ENCODE measurements around the gene COQ8A.
"Not testable (repeated sequence)": the region's sequence is repeated elsewhere in the genome, so short reads cannot be mapped to it uniquely, and the experiment has no call there.

The COQ8A gene

DNA sequence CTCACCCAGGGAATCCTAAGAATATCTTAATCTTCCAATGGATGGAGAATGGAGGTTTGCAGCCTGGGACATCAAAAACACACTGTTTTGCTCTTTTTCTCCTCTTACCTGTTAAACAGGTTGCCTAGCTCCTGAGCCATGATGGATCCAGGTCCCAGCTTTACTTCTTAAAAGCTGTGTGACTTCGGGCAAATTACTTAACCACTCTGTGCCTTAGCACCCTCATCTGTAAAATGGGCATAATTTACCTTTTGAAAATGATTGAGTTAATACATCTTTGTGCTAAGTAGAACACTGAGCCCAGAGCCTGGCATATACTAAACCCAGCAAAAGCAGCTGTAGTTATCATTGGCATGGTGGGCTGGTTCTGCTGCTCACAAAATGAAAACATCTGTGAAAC lies 10.2 kb downstream of the COQ8A start:
- FAIRE-seq = no peak
- no peak for DNase-seq (ENCODE audit: extremely low spot score, insufficient read length, low read depth)

GRCh38 chr1:226950871-226951270 lies 10.8 kb downstream of the COQ8A start:
- DNase-seq (ENCODE audit: extremely low spot score, insufficient read length, low read depth) (no peak), FAIRE-seq (no peak)

- DNase-seq (ENCODE audit: extremely low spot score, insufficient read length, low read depth) (no peak), FAIRE-seq (no peak)
Measured at GRCh38 chr1:226951286-226952117, 11.4 kb downstream of the COQ8A start.

- FAIRE-seq = no peak
- no peak for DNase-seq (ENCODE audit: extremely low spot score, insufficient read length, low read depth)
Measured at GRCh38 chr1:226952118-226952441, 12.0 kb downstream of the COQ8A start.

- DNase-seq (ENCODE audit: extremely low spot score, insufficient read length, low read depth) (no peak), FAIRE-seq (no peak)
Measured at GRCh38 chr1:226953175-226953800, 13.2 kb downstream of the COQ8A start.

GRCh38 chr1:226954337-226954736 lies 14.2 kb downstream of the COQ8A start:
- FAIRE-seq (no peak), DNase-seq (ENCODE audit: extremely low spot score, insufficient read length, low read depth) (no peak)

DNA sequence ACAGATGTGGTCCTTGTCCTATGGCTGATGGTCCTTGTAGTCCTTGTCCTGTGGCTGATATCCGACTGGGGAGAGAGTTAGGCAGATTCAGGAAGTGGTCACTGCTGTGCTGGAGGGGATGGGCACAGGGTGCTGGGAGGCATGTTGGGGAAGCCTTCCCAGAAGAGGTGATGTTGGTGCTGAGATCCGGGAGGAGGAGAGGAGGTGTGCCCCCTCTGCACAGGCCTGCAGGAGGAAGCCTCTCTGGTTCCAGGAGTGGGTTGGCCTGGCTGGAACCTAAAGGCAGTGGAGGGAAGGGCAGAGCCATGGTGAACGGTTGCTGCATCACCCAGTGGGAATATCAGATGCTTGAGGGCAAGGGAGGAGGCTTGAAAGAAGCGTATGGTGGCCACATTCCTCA lies 14.7 kb downstream of the COQ8A start:
- DNase-seq (ENCODE audit: extremely low spot score, insufficient read length, low read depth) (no peak), FAIRE-seq (no peak)

DNA sequence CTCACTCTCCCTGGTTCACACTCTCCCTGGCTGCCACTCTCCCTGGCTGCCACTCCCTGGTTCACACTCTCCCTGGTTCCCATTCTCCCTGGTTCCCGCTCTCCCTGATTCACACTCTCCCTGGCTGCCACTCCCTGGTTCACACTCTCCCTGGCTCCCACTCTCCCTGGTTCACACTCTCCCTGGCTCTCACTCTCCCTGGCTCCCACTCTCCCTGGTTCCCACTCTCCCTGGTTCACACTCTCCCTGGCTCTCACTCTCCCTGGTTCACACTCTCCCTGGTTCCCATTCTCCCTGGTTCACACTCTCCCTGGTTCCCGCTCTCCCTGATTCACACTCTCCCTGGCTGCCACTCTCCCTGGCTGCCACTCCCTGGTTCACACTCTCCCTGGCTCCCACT lies 15.8 kb downstream of the COQ8A start:
- not testable (repeated sequence) for FAIRE-seq; DNase-seq (ENCODE audit: extremely low spot score, insufficient read length, low read depth)

DNA sequence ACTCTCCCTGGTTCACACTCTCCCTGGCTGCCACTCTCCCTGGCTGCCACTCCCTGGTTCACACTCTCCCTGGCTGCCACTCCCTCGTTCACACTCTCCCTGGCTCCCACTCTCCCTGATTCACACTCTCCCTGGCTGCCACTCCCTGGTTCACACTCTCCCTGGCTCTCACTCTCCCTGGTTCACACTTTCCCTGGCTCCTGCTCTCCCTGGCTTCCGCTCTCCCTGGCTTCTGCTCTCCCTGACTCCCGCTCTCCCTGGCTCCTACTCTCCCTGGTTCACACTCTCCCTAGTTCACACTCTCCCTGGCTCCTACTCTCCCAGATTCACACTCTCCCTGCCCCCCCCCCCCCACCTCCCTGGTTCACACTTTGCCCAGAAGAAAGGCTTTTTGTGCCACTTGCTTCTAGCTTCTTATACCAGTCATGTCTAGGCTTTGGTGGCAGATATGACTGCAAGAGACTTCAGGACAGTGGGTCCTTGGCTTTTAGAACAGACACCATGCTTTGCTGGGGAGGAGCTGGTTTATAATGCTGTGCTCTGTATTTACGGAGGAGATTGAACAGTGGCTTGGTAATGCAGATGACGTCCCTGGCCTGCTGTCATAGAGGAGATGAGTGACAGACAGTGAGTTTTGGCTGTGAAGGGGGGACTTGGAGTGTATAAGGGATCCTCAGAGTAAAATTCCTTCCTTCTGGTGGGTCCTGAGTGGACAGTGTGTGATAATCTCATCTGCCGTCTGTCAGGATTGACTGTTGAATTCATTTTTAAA lies 17.0 kb downstream of the COQ8A start:
- no peak for FAIRE-seq
- no peak for DNase-seq (ENCODE audit: extremely low spot score, insufficient read length, low read depth)

GRCh38 chr1:226957714-226958113 lies 17.6 kb downstream of the COQ8A start:
- no peak for FAIRE-seq
- no peak for DNase-seq (ENCODE audit: extremely low spot score, insufficient read length, low read depth)

DNA sequence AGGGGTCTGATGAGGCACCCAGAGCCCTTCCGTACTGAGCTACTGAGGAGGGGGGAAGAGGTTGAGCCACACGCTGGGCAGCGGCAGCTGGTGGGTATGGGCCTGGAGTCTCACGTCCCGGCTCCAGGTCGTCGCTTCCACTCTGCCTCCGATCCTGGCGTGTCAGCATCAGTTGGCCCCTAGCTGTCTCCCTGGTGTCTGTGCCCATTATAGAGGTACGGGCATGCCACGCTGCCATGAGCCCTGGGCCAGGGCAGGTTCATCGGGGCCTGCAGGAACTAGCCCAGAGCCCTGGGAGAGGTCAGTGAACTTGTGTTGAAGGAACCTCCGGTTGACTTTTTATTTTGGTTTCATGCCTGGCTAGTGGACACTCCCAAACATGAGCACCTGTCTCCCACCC lies 18.2 kb downstream of the COQ8A start:
- FAIRE-seq (no peak), DNase-seq (ENCODE audit: extremely low spot score, insufficient read length, low read depth) (no peak)

DNA sequence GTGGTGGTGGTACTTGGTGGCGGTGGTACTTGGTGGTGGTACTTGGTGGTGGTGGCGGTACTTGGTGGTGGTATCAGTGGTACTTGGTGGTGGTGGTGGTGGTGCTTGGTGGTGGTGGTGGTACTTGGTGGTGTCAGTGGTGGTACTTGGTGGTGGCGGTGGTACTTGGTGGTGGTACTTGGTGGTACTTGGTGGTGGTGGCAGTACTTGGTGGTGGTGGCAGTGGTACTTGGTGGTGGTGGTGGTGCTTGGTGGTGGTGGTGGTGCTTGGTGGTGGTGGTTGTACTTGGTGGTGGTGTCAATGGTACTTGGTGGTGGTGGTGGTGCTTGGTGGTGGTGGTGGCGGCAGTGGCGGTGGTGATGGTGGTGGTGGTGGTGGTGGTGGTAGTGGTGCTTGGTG lies 20.2 kb downstream of the COQ8A start:
- DNase-seq (ENCODE audit: extremely low spot score, insufficient read length, low read depth) (no peak), FAIRE-seq (no peak)

DNA sequence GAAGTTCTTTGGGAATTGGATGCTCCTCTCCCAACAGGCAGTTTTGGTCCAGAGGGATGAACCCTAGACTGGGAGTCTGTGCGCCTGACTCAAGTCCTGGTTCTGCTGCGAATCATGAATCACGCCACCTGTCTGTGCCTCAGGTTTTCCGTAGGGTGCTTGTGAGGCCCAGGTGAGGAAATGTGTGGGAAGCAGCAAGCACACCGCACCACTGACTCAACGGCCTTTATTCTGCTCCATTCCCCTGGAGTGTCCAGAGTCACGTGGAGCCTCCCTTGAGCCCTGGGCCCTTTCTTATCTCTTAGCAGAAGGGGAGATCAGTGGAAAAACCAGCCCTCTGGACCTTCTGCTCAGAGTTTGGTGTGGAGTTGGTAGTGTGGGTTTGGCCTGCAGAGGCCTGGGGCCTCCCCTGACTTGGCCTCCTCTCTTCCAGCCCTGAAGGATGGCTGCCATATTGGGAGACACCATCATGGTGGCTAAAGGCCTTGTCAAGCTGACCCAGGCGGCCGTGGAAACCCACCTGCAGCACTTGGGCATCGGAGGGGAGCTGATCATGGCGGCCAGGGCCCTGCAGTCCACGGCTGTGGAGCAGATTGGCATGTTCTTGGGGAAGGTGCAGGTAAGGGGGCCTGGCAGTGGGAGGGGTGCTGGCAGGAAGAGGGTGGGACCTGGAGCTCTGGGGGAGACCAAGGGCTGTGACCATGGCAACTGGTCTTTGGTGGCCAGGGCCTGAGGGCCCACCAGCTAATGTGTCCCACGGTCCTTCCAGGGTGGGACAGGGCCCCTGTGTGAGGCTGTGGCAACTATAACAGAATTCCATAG lies 21.1 kb downstream of the COQ8A start:
- FAIRE-seq (no peak), DNase-seq (ENCODE audit: extremely low spot score, insufficient read length, low read depth) (no peak)

GRCh38 chr1:226962421-226963391 lies 22.6 kb downstream of the COQ8A start:
- FAIRE-seq (no peak), DNase-seq (ENCODE audit: extremely low spot score, insufficient read length, low read depth) (no peak)

- FAIRE-seq (no peak), DNase-seq (ENCODE audit: extremely low spot score, insufficient read length, low read depth) (no peak)
Measured at GRCh38 chr1:226964068-226964425, 24.0 kb downstream of the COQ8A start.

GRCh38 chr1:226964611-226965486 lies 24.8 kb downstream of the COQ8A start:
- no peak for FAIRE-seq
- no peak for DNase-seq (ENCODE audit: extremely low spot score, insufficient read length, low read depth)

DNA sequence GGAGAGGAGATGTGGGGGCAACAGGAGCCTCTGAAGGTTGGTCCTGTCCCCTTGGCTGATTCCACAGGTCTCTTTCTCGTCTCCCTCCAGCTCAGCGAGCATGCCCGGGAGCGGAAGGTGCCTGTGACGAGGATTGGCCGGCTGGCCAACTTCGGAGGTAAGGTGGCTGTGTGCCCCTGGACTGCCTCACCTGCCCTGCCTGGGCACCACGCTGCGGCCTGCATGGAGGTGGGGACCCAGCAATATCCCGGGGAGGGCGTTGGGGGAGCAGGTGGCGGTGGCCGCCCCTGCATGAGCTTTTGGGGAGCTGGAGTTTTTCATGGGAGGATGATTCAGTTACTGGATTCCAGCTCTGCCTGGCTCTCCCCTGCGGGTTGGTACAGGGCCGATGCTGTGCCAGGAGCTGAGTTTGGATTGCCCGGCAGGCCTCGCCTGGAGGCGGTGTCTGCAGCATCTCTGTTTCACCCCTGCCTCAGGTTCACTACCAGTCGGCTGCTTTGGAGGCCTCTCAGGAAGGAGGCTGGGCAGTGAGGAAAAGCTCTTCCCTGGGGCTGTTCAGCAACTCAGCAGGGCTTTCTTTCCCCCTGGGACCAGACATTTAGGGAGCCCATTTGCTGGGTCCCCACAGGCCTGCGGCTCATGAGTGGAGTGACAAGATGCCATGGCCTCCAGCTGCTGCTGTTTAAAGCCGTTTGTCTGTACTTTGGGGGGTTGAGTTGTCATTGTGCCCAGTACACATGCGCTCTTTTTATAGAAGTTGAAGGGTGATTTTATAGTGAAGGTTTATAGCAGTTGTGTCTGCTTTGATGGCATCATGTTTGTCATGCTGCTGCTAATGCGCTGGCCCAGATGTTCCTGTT lies 25.7 kb downstream of the COQ8A start:
- DNase-seq (ENCODE audit: extremely low spot score, insufficient read length, low read depth) (no peak), FAIRE-seq (no peak)

All from GM18507 (cell line).